H9 (cell line): ENCODE results near the gene TIFAB. TPM values are rescaled to one million over a fixed set of nuclear protein-coding genes. Genes with fewer than 3 reads are reported as not detected.

Experiments used
- DNase-seq: peaks from one replicate; pipeline ENCODE4 v3.0.0-alpha.2; 2017
- H2AFZ ChIP-seq: one replicate; pipeline ENCODE4 v1.6.1; 2013; ENCODE audit warnings: mild to moderate bottlenecking, low read length, control low read depth, moderate library complexity
- H2AK5ac ChIP-seq: 2 replicates; pipeline ENCODE4 v1.6.1; 2013; ENCODE audit warnings: low read length, control low read depth, mixed read lengths; ENCODE audit not compliant: insufficient read length
- H2BK120ac ChIP-seq: one replicate; pipeline ENCODE4 v1.6.1; 2013; ENCODE audit warnings: low read depth, mild to moderate bottlenecking, low read length, control low read depth, inconsistent platforms; ENCODE audit not compliant: poor library complexity, severe bottlenecking
- H2BK12ac ChIP-seq: 2 replicates; pipeline ENCODE4 v1.6.1; 2013; ENCODE audit warnings: low read length, control low read depth, mixed read lengths, low read depth; ENCODE audit not compliant: insufficient read length
- H2BK15ac ChIP-seq: 2 replicates; pipeline ENCODE4 v1.6.1; 2013; ENCODE audit warnings: low read depth, low read length, control low read depth
- H2BK20ac ChIP-seq: one replicate; pipeline ENCODE4 v1.6.1; 2013; ENCODE audit warnings: low read depth, mild to moderate bottlenecking, low read length, control low read depth, inconsistent platforms; ENCODE audit not compliant: poor library complexity, severe bottlenecking
- H2BK5ac ChIP-seq: 2 replicates; pipeline ENCODE4 v1.6.1; 2013; ENCODE audit warnings: low read length, control low read depth, mixed read lengths; ENCODE audit not compliant: insufficient read length
- H3K14ac ChIP-seq: 2 replicates; pipeline ENCODE4 v1.6.1; 2013; ENCODE audit warnings: low read length, control low read depth; ENCODE audit not compliant: insufficient read depth
- H3K18ac ChIP-seq: 2 replicates; pipeline ENCODE4 v1.6.1; 2013; ENCODE audit warnings: low read depth, mild to moderate bottlenecking, mixed read lengths, low read length, control low read depth; ENCODE audit not compliant: insufficient read length
- H3K23ac ChIP-seq: 2 replicates; pipeline ENCODE4 v1.6.1; 2013; ENCODE audit warnings: low read length, control low read depth, mixed read lengths, low read depth; ENCODE audit not compliant: insufficient read length
- H3K23me2 ChIP-seq: 2 replicates; pipeline ENCODE4 v1.6.1; 2013; ENCODE audit warnings: low read depth, mild to moderate bottlenecking, mixed read lengths, low read length, control low read depth; ENCODE audit not compliant: insufficient read length, poor library complexity, severe bottlenecking
- H3K27ac ChIP-seq: 2 replicates; pipeline ENCODE4 v1.5.1; 2013; ENCODE audit warnings: low read length, control low read depth, mixed read lengths, low read depth; ENCODE audit not compliant: insufficient read length
- H3K27me3 ChIP-seq: 2 replicates; pipeline ENCODE4 v1.6.1; 2013; ENCODE audit warnings: low read length, control low read depth, inconsistent platforms; ENCODE audit not compliant: insufficient read depth
- H3K4ac ChIP-seq: 2 replicates; pipeline ENCODE4 v1.6.1; 2013; ENCODE audit warnings: low read depth, mild to moderate bottlenecking, control low read depth, inconsistent platforms, low read length, moderate library complexity
- H3K4me1 ChIP-seq: 2 replicates; pipeline ENCODE4 v1.6.1; 2013; ENCODE audit warnings: low read length, control low read depth, inconsistent platforms; ENCODE audit not compliant: insufficient read depth
- H3K4me2 ChIP-seq: 2 replicates; pipeline ENCODE4 v1.6.1; 2013; ENCODE audit warnings: low read length, control low read depth, mixed read lengths; ENCODE audit not compliant: insufficient read length, insufficient read depth
- H3K56ac ChIP-seq: 2 replicates; pipeline ENCODE4 v1.6.1; 2013; ENCODE audit warnings: low read depth, mild to moderate bottlenecking, mixed read lengths, low read length, control low read depth; ENCODE audit not compliant: insufficient read length
- H3K79me1 ChIP-seq: 2 replicates; pipeline ENCODE4 v1.6.1; 2013; ENCODE audit warnings: low read depth, mild to moderate bottlenecking, moderate library complexity, low read length, control low read depth, inconsistent platforms; ENCODE audit not compliant: insufficient read depth, poor library complexity, severe bottlenecking
- H3K79me2 ChIP-seq: 2 replicates; pipeline ENCODE4 v1.6.1; 2013; ENCODE audit warnings: low read length, control low read depth, inconsistent platforms; ENCODE audit not compliant: insufficient read depth
- H3K9ac ChIP-seq: 2 replicates; pipeline ENCODE4 v1.6.1; 2013; ENCODE audit warnings: low read length, control low read depth, mixed read lengths; ENCODE audit not compliant: insufficient read length; ENCODE audit errors: extremely low read depth
- H3K9me3 ChIP-seq: one replicate; pipeline ENCODE4 v1.6.1; 2013; ENCODE audit warnings: low read depth, low read length, inconsistent platforms; ENCODE audit not compliant: control insufficient read depth
- H3T11ph ChIP-seq: one replicate; pipeline ENCODE4 v1.6.1; 2013; ENCODE audit warnings: mild to moderate bottlenecking, low read length, control low read depth, inconsistent platforms
- H4K20me1 ChIP-seq: one replicate; pipeline ENCODE4 v1.6.1; 2013; ENCODE audit not compliant: control insufficient read depth, insufficient read length, insufficient read depth
- H4K5ac ChIP-seq: 2 replicates; pipeline ENCODE4 v1.6.1; 2013; ENCODE audit warnings: low read depth, mild to moderate bottlenecking, mixed read lengths, low read length, control low read depth; ENCODE audit not compliant: insufficient read length
- H4K8ac ChIP-seq: replicated peaks from 2 replicates; pipeline ENCODE4 v1.6.1; 2013; ENCODE audit warnings: low read length, control low read depth, mixed read lengths, low read depth; ENCODE audit not compliant: insufficient read length
- H4K91ac ChIP-seq: 2 replicates; pipeline ENCODE4 v1.6.1; 2013; ENCODE audit warnings: low read depth, mild to moderate bottlenecking, moderate library complexity, mixed read lengths, low read length, control low read depth; ENCODE audit not compliant: insufficient read length
- H3K27ac Mint-ChIP-seq, 3 experiments: 2 replicates in 2 of 3; 3 replicates in 1 of 3; pipeline ENCODE4 v1.8.0; 2020 to 2021; ENCODE audit warnings: mixed read lengths in 3 of 3, mild to moderate bottlenecking in 1 of 3, moderate library complexity in 1 of 3
- H3K27me3 Mint-ChIP-seq: 2 replicates; pipeline ENCODE4 v1.8.0; 2021; ENCODE audit warnings: low read depth, mild to moderate bottlenecking, moderate library complexity, mixed read lengths
- H3K36me3 Mint-ChIP-seq, 3 experiments: 2 replicates in 2 of 3; 3 replicates in 1 of 3; pipeline ENCODE4 v1.8.0; 2020 to 2021; ENCODE audit warnings: low read depth in 3 of 3, mixed read lengths in 3 of 3; ENCODE audit not compliant: insufficient read depth in 1 of 3
- H3K4me1 Mint-ChIP-seq, 2 experiments: 2 replicates each; pipeline ENCODE4 v1.8.0; 2020; ENCODE audit warnings: mixed read lengths in 2 of 2
- H3K4me3 Mint-ChIP-seq, 2 experiments: 2 replicates in 1 of 2; 3 replicates in 1 of 2; pipeline ENCODE4 v1.8.0; 2020 to 2021; ENCODE audit warnings: mild to moderate bottlenecking in 2 of 2, mixed read lengths in 2 of 2, moderate library complexity in 1 of 2
- H3K9me3 Mint-ChIP-seq, 2 experiments: 2 replicates in 1 of 2; 3 replicates in 1 of 2; pipeline ENCODE4 v1.8.0; 2020; ENCODE audit warnings: mild to moderate bottlenecking in 2 of 2, mixed read lengths in 2 of 2, moderate library complexity in 1 of 2
- CTCF ChIP-seq: fragments of 200-600 bp; sonication (generic); conservative IDR thresholded peaks from 3 replicates; pipeline ENCODE4 v1.8.0; 2021; ENCODE audit warnings: antibody characterized with exemption, mild to moderate bottlenecking
- WGBS: extraction: QIAGEN DNeasy Blood & Tissue Kit; methylation state at CpG from one replicate; pipeline ENCODE4 v1.1.7; 2013; ENCODE audit warnings: missing lambda C conversion rate, low lambda C conversion rate, mixed read lengths; ENCODE audit not compliant: insufficient read length; ENCODE audit errors: extremely low coverage; 5-methylcytosine and 5-hydroxymethylcytosine counted together
- total RNA-seq: library from RNA; stranded (reverse); gene quantifications from 2 replicates; pipeline ENCODE4 v1.2.1, GENCODE V29; 2021

TIFAB gene
- total RNA-seq, 1 experiment from 2014 or later, result not detected

- peaks cover 2% of the 10 kb centered on the region; the same call in 1 of the 2 replicates for H3K27me3 ChIP-seq
Measured at GRCh38 chr5:135451581-135452320, 400 bp downstream of the TIFAB start.

More at GRCh38 chr5:135451581-135452320, 400 bp downstream of the TIFAB start:
- H3K23me2 ChIP-seq, result no peaks in the 10 kb centered on the region
- no peak overlapping the region for H2BK12ac ChIP-seq
- no peak overlapping the region for H3K4me2 ChIP-seq
- H3T11ph ChIP-seq, result no peak overlapping the region
- no peak overlapping the region for H2BK20ac ChIP-seq
- H2BK5ac ChIP-seq, result no peak overlapping the region
- H3K14ac ChIP-seq, result no peak overlapping the region
- no peak overlapping the region for H2BK120ac ChIP-seq
- no peak for DNase-seq
- no peak overlapping the region for H3K23ac ChIP-seq
- no peaks in the 10 kb centered on the region for H4K20me1 ChIP-seq
- Mint-ChIP-seq H3K9me3 (no peaks in the 10 kb centered on the region; a peak in 1 of 5 replicates), H3K27me3 (peaks cover 97% of the 10 kb centered on the region), H3K4me3 (no peak overlapping the region), H3K4me1 (peaks cover 4 to 6% of the 10 kb centered on the region in 2 experiments), H3K36me3 (no peaks in the 10 kb centered on the region), H3K27ac (no peak overlapping the region)
- H2AK5ac ChIP-seq, result no peak overlapping the region
- no peak for TF ChIP-seq CTCF
- no peak overlapping the region for H3K9ac ChIP-seq
- no peak overlapping the region for H3K18ac ChIP-seq
- H3K79me1 ChIP-seq, result no peaks in the 10 kb centered on the region
- H4K5ac ChIP-seq, result no peak overlapping the region
- no peak overlapping the region for H4K91ac ChIP-seq
- no peaks in the 10 kb centered on the region for H3K79me2 ChIP-seq
- H3K27ac ChIP-seq, result no peak overlapping the region
- H2AFZ ChIP-seq, result no peak overlapping the region
- no peak overlapping the region for H3K4ac ChIP-seq
- no CpG with 5 or more reads among the region's 17 CpGs for WGBS
- no peak overlapping the region for H3K56ac ChIP-seq
- H4K8ac ChIP-seq, result no peak overlapping the region
- H3K9me3 ChIP-seq, result no peaks in the 10 kb centered on the region
- no peak overlapping the region for H2BK15ac ChIP-seq
- H3K4me1 ChIP-seq, result no peaks in the 10 kb centered on the region
